GM23338 (cell line): Measurements from ENCODE around the gene TRIM32. TPM values are rescaled to one million over a fixed set of nuclear protein-coding genes. Genes with fewer than 3 reads are reported as not detected.

Experiments
- ATAC-seq: fragments of 200-7000 bp; cut with Tn5 transposase; 3 replicates; pipeline ENCODE4 v1.9.1; 2020
- DNase-seq: peaks from one replicate; pipeline ENCODE4 v3.0.0-alpha.2; 2015; ENCODE audit warnings: low spot score
- H2AFZ ChIP-seq: fragments of 200-600 bp; sonication (generic); 2 replicates; pipeline ENCODE4 v1.8.0; 2016; ENCODE audit warnings: antibody characterized with exemption, mild to moderate bottlenecking, moderate library complexity
- H3F3A ChIP-seq: fragments of 200-600 bp; sonication (generic); replicated peaks from 2 replicates; pipeline ENCODE4 v1.8.0; 2017; ENCODE audit warnings: antibody characterized with exemption, mixed run types, low read depth
- H3K27ac ChIP-seq: fragments of 200-600 bp; sonication (generic); 2 replicates; pipeline ENCODE4 v1.6.1; 2016; ENCODE audit warnings: low read depth
- H3K27me3 ChIP-seq: fragments of 200-600 bp; sonication (generic); 2 replicates; pipeline ENCODE4 v1.8.0; 2016; ENCODE audit warnings: mild to moderate bottlenecking, mixed run types, moderate library complexity; ENCODE audit not compliant: insufficient read depth
- H3K36me3 ChIP-seq: fragments of 200-600 bp; sonication (generic); 2 replicates; pipeline ENCODE4 v1.8.0; 2016; ENCODE audit warnings: mild to moderate bottlenecking; ENCODE audit not compliant: insufficient read depth
- H3K4me1 ChIP-seq: fragments of 200-600 bp; sonication (generic); 2 replicates; pipeline ENCODE4 v1.8.0; 2016; ENCODE audit warnings: mild to moderate bottlenecking, moderate library complexity; ENCODE audit not compliant: insufficient read depth
- H3K4me2 ChIP-seq: fragments of 200-600 bp; sonication (generic); 2 replicates; pipeline ENCODE4 v1.7.1; 2017; ENCODE audit warnings: mixed run types
- H3K4me3 ChIP-seq: fragments of 200-600 bp; sonication (generic); 2 replicates; pipeline ENCODE4 v1.6.1; 2016; ENCODE audit warnings: mixed run types
- H3K79me2 ChIP-seq: fragments of 200-600 bp; sonication (generic); replicated peaks from 2 replicates; pipeline ENCODE4 v1.8.0; 2017; ENCODE audit warnings: mild to moderate bottlenecking; ENCODE audit not compliant: insufficient read depth
- H3K9me2 ChIP-seq: fragments of 200-600 bp; sonication (generic); 2 replicates; pipeline ENCODE4 v1.8.0; 2017; ENCODE audit not compliant: insufficient read depth
- H4K20me1 ChIP-seq: fragments of 200-600 bp; sonication (generic); replicated peaks from 2 replicates; pipeline ENCODE4 v1.8.0; 2017; ENCODE audit warnings: mild to moderate bottlenecking; ENCODE audit not compliant: insufficient read depth
- H3K27ac Mint-ChIP-seq: 2 replicates; pipeline ENCODE4 v1.8.0; 2020; ENCODE audit warnings: inconsistent platforms, mild to moderate bottlenecking, moderate library complexity, mixed read lengths
- H3K27me3 Mint-ChIP-seq: 3 replicates; pipeline ENCODE4 v1.8.0; 2022; ENCODE audit warnings: low read depth, mild to moderate bottlenecking, moderate library complexity, mixed read lengths, inconsistent platforms; ENCODE audit not compliant: insufficient read depth, poor library complexity
- H3K36me3 Mint-ChIP-seq: 3 replicates; pipeline ENCODE4 v1.8.0; 2021; ENCODE audit warnings: low read depth, mild to moderate bottlenecking, inconsistent platforms, moderate library complexity, mixed read lengths
- H3K4me1 Mint-ChIP-seq: 3 replicates; pipeline ENCODE4 v1.8.0; 2020; ENCODE audit warnings: mild to moderate bottlenecking, inconsistent platforms, mixed read lengths
- H3K4me3 Mint-ChIP-seq: 3 replicates; pipeline ENCODE4 v1.8.0; 2021; ENCODE audit warnings: moderate library complexity, mild to moderate bottlenecking, inconsistent platforms, mixed read lengths
- H3K9me3 Mint-ChIP-seq: 3 replicates; pipeline ENCODE4 v1.8.0; 2020; ENCODE audit warnings: moderate library complexity, mild to moderate bottlenecking, inconsistent platforms, mixed read lengths
- CREB1 ChIP-seq: fragments of 250-450 bp; sonication (Bioruptor Pico); IDR thresholded peaks from 2 replicates; pipeline ENCODE4 v1.5.0; 2020; ENCODE audit warnings: low read depth, mild to moderate bottlenecking, moderate library complexity
- ETS1 ChIP-seq: IDR thresholded peaks from 2 replicates; pipeline ENCODE4 v1.6.1; 2016; ENCODE audit warnings: antibody characterized with exemption
- EZH2 ChIP-seq: fragments of 200-600 bp; sonication (generic); IDR thresholded peaks from one replicate; pipeline ENCODE4 v1.8.0; 2017; ENCODE audit warnings: antibody characterized with exemption, mild to moderate bottlenecking, low read depth; ENCODE audit not compliant: unreplicated experiment
- EZH2phosphoT487 ChIP-seq: fragments of 200-600 bp; sonication (generic); IDR thresholded peaks from one replicate; pipeline ENCODE4 v1.8.1; 2018; ENCODE audit warnings: antibody characterized with exemption; ENCODE audit not compliant: unreplicated experiment
- JUNB ChIP-seq: IDR thresholded peaks from one replicate; pipeline ENCODE4 v1.6.1; 2016; ENCODE audit warnings: antibody characterized with exemption; ENCODE audit not compliant: unreplicated experiment
- NANOG ChIP-seq: IDR thresholded peaks from 2 replicates; pipeline ENCODE4 v1.6.1; 2016; ENCODE audit warnings: antibody characterized with exemption, borderline replicate concordance
- REST ChIP-seq: IDR thresholded peaks from one replicate; pipeline ENCODE4 v1.6.1; 2018; ENCODE audit warnings: antibody characterized with exemption; ENCODE audit not compliant: unreplicated experiment
- STAT1 ChIP-seq: IDR thresholded peaks from one replicate; pipeline ENCODE4 v1.6.1; 2016; ENCODE audit warnings: antibody characterized with exemption; ENCODE audit not compliant: unreplicated experiment
- polyA plus RNA-seq: library from polyadenylated mRNA; unstranded; fragments of >200 nt; fragmentation: Nextera tagmentation; extraction: Ambion mirVana; gene quantifications from 2 replicates; pipeline ENCODE4 v1.2.1, GENCODE V29; 2016
- total RNA-seq: library from RNA; depleted of rRNA; stranded (reverse); fragments of >200 nt; shearing (Covaris generic); gene quantifications from 2 replicates; pipeline ENCODE4 v1.2.3, GENCODE V29; 2014
- TF ChIP-seq, protein P1 (sequence below): fragments of 250-450 bp; sonication (Bioruptor Pico); IDR thresholded peaks from 2 replicates; pipeline ENCODE4 v1.5.0; 2020; ENCODE audit warnings: mild to moderate bottlenecking, moderate library complexity

Gene TRIM32
- total and polyA plus RNA-seq, 2 experiments from 2014 or later = 6.7 to 16.3 TPM

GRCh38 chr9:116741742-116742141, 54.6 kb downstream of the TRIM32 start (continued):
- TF ChIP-seq, protein P1, sequence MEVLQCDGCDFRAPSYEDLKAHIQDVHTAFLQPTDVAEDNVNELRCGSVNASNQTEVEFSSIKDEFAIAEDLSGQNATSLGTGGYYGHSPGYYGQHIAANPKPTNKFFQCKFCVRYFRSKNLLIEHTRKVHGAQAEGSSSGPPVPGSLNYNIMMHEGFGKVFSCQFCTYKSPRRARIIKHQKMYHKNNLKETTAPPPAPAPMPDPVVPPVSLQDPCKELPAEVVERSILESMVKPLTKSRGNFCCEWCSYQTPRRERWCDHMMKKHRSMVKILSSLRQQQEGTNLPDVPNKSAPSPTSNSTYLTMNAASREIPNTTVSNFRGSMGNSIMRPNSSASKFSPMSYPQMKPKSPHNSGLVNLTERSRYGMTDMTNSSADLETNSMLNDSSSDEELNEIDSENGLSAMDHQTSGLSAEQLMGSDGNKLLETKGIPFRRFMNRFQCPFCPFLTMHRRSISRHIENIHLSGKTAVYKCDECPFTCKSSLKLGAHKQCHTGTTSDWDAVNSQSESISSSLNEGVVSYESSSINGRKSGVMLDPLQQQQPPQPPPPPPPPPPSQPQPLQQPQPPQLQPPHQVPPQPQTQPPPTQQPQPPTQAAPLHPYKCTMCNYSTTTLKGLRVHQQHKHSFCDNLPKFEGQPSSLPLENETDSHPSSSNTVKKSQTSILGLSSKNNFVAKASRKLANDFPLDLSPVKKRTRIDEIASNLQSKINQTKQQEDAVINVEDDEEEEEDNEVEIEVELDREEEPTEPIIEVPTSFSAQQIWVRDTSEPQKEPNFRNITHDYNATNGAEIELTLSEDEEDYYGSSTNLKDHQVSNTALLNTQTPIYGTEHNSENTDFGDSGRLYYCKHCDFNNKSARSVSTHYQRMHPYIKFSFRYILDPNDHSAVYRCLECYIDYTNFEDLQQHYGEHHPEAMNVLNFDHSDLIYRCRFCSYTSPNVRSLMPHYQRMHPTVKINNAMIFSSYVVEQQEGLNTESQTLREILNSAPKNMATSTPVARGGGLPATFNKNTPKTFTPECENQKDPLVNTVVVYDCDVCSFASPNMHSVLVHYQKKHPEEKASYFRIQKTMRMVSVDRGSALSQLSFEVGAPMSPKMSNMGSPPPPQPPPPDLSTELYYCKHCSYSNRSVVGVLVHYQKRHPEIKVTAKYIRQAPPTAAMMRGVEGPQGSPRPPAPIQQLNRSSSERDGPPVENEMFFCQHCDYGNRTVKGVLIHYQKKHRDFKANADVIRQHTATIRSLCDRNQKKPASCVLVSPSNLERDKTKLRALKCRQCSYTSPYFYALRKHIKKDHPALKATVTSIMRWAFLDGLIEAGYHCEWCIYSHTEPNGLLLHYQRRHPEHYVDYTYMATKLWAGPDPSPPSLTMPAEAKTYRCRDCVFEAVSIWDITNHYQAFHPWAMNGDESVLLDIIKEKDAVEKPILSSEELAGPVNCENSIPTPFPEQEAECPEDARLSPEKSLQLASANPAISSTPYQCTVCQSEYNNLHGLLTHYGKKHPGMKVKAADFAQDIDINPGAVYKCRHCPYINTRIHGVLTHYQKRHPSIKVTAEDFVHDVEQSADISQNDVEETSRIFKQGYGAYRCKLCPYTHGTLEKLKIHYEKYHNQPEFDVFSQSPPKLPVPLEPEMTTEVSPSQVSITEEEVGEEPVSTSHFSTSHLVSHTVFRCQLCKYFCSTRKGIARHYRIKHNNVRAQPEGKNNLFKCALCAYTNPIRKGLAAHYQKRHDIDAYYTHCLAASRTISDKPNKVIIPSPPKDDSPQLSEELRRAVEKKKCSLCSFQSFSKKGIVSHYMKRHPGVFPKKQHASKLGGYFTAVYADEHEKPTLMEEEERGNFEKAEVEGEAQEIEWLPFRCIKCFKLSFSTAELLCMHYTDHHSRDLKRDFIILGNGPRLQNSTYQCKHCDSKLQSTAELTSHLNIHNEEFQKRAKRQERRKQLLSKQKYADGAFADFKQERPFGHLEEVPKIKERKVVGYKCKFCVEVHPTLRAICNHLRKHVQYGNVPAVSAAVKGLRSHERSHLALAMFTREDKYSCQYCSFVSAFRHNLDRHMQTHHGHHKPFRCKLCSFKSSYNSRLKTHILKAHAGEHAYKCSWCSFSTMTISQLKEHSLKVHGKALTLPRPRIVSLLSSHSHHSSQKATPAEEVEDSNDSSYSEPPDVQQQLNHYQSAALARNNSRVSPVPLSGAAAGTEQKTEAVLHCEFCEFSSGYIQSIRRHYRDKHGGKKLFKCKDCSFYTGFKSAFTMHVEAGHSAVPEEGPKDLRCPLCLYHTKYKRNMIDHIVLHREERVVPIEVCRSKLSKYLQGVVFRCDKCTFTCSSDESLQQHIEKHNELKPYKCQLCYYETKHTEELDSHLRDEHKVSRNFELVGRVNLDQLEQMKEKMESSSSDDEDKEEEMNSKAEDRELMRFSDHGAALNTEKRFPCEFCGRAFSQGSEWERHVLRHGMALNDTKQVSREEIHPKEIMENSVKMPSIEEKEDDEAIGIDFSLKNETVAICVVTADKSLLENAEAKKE (CRISPR knock-in tag) = no peak
- no peak for TF ChIP-seq CREB1 (CRISPR knock-in tag)
- no peak for TF ChIP-seq REST
- no peak for TF ChIP-seq JUNB

DNA sequence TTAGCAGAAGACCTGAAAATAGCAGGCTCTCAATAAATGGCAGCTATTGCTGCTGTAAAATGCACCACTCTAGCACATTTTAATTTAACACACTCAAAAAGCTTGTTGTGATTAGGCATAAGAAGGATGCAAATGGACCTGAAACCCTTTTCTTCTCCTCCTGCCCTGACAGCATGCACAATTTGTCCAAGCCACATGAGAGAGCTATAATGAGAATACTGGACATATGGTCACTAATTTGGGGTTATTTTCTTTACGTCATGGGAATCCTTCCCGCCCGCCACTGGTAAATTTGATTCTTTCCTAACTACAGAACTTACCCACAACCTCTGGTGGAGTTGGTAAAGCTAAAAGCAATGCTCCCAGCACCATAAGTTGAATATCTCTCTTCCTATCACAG, 62.1 kb downstream of the TRIM32 start:
- no peaks in the 10 kb centered on the region; the same call in 1 of the 2 replicates for H3K4me1 ChIP-seq
- H3K79me2 ChIP-seq = no peaks in the 10 kb centered on the region
- Mint-ChIP-seq H3K4me3 (no peak overlapping the region), H3K36me3 (no peaks in the 10 kb centered on the region), H3K4me1 (peaks cover 18% of the 10 kb centered on the region), H3K27ac (no peak overlapping the region), H3K27me3 (peaks cover 2% of the 10 kb centered on the region), H3K9me3 (no peaks in the 10 kb centered on the region)
- H3K4me2 ChIP-seq = no peak overlapping the region
- no peaks in the 10 kb centered on the region for H3F3A ChIP-seq
- no peak overlapping the region for H3K4me3 ChIP-seq
- H2AFZ ChIP-seq = no peak overlapping the region
- no peaks in the 10 kb centered on the region for H3K9me2 ChIP-seq
- no peaks in the 10 kb centered on the region for H3K27me3 ChIP-seq
- H3K36me3 ChIP-seq = no peaks in the 10 kb centered on the region
- no peaks in the 10 kb centered on the region; the same call in 1 of the 2 replicates for H4K20me1 ChIP-seq
- ATAC-seq = no peak
- no peak overlapping the region for H3K27ac ChIP-seq
- DNase-seq = no peak
- TF ChIP-seq NANOG = no peak
- no peak for TF ChIP-seq JUNB
- no peak for TF ChIP-seq CREB1 (CRISPR knock-in tag)
- TF ChIP-seq ETS1 = no peak
- no peak for TF ChIP-seq EZH2
- TF ChIP-seq EZH2phosphoT487 = no peak
- no peak for TF ChIP-seq STAT1
- no peak for TF ChIP-seq REST
